ENCODE measurements around the gene PDE8A.
"Not testable (repeated sequence)": the region's sequence is repeated elsewhere in the genome, so short reads cannot be mapped to it uniquely, and the experiment has no call there.

PDE8A gene

DNA sequence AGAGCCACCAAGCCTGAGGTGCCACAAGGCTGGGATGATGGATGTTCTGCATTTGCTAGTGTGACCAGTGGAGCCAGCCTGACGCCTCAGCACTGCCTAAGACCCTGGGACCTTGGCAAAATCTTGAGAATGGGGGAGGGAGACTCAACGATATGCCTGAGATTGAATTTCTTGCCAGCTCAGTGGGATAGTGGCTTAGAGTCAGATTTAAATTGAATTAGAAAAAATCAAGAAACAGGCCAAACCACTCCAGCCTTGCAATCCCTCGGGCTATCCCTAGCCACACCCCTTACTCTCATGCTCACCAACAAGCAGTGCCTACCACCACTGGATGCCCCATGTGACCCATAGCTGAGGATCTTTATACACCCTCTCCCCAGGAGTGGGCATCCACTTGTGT is 18.7 kb upstream of the PDE8A start:
- DNase-seq, result no peak

DNA sequence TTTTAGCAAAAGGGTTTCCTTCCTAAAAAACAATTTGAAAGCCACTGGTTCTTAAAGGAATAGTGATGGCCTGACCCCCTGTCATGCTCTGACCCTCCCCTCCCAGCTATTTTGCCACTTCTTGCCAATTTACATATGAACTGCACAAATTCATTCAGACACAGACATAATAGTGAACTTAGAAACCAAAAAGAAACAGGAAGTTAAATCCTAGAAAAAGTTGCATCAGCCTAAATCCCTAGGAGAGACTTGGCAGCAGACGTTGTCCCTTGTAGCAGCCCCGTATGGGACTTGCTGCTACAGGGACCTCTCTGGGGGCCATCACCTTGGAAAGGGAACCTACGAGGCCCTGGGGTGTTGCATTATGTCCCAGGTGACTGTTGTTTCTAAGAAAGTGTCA is 14.3 kb upstream of the PDE8A start:
- DNase-seq, result no peak

DNA sequence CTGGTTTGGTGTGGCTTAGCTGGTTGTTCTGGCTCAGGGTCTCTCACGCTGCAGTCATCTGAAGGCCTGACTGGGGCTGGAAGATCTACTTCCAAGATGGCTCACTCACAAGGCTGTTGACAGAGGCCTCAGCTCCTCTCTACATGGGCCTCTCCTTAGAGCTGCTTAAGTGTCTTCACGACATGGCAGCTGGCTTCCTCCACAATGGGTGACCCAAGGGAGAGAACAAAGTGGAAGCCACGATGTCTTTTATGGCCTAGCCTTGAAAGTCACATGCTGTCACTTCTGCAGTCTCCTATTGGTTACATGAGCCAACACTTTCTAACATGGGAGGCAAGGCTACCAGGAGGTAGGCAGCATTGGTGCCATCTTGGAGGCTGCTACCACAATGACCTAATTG is 13.4 kb upstream of the PDE8A start:
- no peak for DNase-seq

DNA sequence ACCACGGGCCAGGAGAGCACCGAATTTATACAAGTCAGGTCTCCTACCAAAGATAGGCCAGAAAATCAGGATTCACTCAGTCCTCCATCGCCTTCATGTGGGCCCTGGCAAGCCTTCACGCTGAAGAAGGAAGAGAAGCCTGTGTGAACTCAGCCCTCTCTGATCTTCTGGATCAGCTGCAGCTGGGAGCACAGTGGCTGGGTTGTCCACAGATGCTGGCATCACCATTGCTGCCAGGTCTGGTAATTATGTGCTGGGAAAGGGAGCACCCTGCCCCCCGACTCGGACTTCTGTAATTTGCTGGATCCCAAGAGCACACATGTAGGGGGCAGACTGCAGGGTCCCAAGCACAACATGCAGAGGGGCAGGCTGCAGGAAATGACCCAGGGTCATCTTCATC is 12.4 kb upstream of the PDE8A start:
- DNase-seq, result no peak

DNA sequence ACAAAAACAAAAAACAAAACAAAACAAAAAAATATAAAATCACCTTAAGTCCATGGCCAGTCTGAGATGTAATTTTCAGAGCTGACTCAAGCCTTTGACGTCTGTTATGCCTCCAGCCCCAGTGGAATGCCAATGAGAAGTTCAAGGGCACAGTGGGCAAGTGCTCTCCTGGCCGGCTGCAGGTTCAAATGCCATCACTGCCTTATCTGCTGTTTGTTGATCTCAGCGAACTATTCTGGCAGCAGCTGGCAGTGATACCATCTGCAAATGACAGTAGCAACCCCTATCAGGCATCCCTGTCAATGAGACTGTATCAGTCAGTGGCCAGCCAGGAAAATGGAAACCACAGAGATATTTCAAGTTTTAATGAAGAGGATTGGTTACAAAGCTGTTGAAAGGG is 10.8 kb upstream of the PDE8A start:
- no peak for DNase-seq

DNA sequence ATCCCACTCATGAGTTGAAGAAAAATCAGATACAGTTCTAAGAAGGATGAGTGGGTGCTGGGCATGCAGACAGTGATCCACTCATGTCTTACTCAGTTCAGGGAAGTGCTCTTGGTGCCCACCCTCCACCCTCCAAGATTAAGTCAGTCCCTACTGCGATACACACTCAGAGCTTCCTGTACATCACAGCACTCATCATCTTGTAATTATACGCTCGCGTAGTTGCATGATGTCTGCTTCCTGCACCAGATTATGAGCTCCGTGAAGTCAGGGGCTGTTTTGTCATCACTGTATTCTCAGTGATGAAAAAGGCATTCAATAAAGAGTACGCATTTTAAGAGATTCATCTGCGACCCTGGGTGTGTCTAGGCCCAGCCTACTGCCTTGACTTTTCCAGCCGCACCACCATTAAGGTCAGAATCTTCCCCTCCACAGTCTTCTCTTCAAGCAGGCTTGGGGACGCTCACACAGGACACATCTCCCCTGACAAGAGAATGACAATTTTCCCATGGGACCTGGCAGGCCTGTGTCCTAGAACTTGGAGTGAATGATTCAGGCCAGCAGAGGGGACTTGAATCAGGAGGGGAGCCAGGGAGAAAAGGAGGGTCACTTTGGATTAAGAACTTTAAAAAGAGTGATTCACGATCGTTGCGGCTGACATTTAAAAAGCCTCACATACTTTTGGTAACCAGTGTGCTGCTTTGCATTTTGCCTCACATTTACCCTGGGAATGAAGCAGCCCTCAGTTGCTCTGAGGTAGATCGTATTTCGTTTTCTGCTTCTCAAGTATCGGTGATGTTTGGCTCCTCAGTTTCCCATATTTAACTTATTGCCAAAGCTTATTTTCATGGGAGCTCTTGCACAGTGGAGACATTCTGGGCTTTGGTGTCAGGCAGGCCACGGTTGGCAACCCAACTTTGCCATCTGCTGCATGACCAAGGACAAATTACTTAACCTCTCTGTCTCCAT is 7.9 kb upstream of the PDE8A start:
- no peak for DNase-seq

DNA sequence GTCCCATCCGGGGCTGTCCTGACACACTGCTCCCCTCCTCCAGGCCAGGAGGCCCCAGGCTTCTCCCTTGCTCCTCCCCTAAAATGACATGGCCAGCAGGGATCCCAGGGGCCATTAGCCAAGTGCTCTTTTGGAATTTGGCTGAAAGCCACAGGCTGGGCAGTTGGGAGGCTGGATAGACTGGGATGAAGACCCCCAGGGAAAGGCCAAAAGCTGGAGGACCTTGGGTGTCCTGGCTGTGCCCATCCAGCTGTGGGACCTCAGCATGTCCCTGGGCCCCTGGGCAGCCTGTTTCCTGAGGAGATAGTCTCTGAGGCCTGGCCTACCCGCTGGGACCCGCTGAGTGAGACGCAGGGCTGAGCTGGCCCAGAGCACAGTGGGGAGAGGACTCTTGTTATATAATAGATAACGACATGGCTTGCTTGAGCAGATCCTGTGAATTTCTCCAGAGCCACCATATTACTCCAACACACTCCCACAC is 5.7 kb upstream of the PDE8A start:
- no peak for DNase-seq

DNA sequence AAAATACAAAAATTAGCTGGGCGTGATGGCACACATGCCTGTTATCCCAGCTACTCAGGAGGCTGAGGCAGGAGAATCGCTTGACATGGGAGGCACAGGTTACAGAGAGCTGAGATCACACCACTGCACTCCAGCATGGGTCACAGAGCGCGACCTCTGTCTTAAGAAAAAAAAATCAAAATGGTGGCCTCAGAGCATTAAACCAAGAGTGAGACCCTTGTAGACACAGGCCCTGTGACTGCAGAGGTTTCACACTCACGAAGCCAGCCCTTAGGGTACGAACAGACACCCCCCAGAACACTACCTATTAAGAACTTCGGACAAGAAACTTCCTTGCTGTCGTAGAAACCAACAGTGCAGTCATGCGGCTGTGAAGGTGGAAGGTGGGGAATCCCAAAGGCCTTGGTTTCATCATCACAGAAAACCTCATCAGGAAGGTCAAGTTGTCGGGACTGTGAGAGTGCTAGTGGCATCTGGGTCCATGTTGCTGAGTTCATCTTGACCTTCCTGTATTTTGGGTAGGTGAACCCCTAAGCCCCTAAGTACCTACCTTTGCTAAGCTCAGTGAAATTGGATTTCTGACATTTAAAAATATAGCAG is 4.8 kb upstream of the PDE8A start:
- DNase-seq, result no peak

DNA sequence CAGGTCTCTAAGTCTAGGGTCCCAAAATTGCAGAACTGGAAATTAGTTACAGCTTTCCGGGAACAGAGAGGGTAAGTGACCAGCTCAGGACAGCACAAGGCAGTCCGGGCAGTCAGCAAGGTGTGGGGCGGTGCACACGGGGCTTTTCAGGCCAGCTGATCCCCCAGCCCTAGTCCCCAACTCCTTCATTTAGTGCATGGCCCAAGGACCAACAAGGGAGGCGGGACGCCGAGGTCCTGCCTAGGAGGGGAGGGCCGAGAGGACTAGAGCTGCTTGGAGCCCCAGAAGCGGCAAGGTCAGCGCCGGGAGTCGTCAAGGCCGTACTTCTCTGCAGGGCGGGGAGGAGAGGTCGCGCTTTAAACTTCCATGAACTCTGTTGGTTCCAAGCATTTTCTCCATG is 2.0 kb upstream of the PDE8A start:
- DNase-seq, result no peak

DNA sequence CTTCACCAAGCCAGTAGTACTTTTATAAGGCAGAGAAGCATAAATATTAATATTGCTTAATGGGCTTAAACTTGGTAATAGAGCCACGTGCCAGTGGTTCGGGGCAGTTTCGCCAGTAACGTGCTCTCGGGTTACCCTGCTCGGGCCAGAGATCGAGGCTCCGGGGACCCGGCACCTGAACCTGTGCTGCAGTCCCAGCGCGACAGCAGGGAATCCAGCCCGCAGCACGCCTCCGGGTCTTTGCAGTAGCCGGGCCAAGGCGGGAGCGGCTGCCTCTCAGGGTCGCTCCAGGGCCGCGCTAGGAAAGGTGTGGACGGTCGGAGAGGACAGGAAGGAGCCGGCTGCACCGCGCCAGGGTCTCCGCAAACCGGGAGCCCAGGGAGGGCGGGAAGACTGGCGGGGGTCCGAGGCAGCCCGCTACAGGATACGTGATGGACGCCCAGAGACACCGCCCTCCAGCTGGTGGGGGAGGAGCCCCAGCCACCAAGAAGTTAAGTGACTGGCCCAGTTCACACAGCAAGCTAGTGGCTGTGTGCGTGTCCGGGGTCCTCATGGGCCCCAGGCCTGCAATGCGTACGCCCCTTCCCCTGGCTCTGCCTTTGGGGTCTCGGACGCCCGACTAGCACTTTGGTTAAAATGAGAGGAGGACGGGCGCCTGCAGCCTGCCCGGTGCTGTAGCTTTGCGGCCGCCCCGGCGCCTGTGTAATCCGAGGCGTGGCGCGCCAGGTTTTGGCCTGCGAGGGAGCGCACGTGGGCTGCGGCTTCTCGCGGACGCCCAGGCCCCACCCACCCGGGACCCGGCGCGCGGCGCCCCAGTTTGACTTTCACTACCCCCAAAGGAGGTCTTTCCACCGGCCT is 1.2 kb upstream of the PDE8A start:
- DNase-seq, result peak; percentile 93

DNA sequence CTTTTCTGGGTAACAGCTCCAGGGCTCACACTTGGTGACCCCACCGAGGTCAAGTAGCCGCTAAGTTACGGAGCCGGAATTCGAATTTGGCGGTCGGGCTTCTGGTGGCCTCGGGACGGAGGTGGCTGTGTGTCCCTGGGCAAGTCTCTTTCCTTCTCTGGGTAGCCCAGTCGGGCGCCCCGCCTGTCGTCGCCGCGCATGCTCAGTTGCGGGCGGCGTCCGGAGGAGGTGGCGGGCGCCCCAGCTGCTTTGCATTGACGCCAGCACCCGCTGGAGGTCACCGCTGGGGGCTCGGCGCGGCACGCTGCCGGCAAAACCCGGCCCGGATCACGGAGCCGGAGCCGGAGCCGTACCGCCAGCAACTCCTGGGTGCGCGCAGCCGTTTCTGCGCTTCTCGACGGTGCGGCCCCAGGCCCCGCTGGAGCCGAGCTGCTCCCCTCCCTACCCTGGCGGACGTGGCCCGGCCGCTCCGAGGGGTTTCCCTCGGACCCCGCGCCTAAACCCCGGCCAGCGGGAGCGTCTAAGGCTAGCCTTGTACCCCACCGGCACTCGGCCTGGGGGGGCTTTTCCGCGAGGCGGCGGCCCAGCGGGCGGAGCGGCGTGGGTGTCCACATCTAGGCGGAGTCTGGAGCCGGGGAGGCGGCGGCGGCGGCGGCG is 474 bp upstream of the PDE8A start:
- DNase-seq, result peak; percentile 96 to 98

DNA sequence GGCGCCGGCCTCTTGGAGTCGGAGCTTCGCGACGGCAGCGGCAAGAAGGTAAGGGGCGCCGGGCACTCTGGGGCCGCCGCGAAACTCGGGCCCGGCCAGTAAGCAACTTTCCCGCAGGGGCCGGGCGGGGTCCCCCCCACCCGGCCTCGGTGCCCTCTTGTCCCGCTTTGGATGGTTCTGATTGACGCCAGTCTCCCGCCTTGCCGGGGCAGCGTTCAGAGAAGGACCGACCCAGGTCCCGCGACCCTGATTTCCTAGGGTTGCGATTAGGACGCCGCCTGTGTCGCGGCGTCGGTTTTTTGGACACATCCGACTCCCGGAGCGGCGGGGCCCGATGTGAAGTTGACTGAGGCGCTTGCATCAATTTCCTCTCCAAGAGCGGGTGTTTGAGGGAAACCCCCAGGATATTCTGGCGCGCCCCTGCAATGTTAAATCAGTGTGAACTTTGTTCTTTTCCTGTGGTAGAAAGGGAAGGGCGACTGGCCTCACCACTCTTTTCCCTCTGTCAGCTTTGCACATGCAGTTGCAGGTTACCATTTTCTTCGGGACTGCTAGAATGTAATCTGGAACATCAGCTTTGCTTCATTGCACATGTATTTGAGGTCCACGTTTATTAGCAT is 755 bp downstream of the PDE8A start:
- peak; percentile 66 to 71 for DNase-seq

DNA sequence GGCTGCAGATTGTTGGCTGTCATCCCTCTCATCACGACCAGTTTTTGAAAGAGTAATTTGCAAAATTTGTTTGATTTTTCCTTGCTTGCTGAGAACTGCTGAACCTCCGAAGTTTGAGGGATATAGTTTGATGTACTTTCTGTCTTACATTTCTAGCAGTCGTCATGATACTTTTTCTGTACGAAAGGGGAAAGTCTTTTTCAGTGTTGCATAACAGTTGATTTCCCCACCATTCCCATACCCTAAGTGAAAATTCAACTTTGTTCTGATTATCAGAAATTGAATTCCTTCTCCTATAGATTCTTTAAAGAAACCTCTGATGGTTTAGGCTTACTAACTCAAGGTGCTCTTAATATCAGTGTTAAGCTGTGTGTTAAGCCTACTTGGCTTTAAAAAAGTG is 1.6 kb downstream of the PDE8A start:
- DNase-seq, result no peak

DNA sequence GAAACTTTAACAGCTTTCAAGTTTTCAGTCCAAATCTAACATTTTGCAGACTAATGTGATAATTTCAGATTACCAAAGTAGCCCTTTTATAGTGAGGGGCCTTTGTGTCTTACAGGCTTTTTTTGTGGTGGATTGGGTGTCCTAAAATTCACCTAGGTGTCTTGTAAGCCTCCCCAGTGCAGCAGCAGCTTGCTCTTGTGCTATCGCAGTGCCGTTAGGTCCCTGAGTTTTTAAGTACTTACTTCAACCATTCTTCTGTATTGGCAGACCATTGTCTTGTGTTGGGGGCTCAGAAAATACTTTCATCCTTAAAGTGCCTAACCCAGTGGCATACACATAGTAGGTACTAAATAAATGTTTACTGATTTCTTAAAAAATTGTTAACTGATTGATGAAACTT is 2.1 kb downstream of the PDE8A start:
- DNase-seq, result no peak

DNA sequence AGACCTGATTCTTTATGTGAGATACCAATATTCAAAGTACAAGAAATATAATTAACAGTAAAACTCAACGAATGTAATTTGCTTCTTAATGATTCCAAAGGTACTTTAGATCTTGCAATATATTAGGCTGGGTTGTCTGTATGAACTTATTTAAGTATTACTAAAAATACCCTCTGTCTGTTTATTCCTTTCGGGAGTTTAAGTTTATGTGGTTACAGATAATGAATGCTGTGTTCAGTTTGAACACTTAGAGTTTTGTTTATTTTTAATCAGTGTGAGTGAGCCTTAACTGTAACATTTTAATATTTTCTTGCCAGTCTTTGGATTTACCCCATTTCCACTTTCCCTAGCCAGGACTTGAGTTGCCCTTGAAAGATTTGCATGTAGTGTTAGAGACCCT is 3.5 kb downstream of the PDE8A start:
- no peak for DNase-seq

DNA sequence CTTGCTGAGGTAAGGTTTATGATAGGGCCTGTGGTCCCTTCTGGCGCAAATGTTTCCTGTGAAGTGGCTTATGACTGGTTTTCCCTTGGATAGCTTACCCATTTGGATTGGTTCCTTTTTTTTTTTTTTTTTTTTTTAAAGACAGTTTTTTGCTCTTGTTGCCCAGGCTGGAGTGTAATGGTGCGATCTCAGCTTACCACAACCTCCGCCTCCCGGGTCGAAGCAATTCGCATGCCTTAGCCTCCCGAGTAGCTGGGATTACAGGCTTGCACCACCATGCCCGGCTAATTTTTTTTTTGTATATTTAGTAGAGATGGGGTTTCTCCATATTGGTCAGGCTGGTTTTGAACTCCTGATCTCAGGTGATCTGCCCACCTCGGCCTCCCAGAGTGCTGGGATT is 5.7 kb downstream of the PDE8A start:
- DNase-seq, result not testable (repeated sequence)

DNA sequence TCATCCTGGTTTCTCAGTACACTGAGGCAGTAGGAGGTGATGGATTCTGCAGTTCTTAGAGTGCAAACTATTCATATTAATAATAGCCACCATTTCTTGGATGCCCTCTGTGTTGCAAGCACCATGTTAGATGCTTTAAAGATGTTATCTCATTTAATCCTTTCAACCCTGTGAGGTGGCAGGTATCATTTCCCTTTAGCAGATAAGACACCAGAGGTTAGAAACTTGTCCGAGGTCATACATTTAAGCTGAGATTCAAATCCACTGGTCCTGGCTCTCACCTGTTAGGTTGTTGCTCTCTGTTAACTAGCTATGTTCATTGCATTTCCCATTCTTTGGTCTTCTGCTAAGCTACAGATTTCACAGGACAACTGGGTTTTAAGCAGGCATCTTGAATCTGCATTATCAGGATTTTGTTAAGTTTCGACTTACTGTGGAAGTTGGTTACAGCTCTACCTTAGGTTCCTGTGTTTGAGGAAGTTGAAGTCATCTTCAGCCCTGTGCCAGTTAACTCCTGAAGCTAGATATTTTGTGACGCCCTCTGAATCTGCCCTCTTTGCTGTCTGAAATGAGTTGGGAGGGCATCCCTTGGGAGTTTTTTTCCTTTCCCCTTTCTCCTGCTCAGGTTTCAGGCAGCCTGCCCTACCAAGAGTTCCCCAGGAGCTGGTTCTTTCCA is 6.4 kb downstream of the PDE8A start:
- DNase-seq, result no peak

DNA sequence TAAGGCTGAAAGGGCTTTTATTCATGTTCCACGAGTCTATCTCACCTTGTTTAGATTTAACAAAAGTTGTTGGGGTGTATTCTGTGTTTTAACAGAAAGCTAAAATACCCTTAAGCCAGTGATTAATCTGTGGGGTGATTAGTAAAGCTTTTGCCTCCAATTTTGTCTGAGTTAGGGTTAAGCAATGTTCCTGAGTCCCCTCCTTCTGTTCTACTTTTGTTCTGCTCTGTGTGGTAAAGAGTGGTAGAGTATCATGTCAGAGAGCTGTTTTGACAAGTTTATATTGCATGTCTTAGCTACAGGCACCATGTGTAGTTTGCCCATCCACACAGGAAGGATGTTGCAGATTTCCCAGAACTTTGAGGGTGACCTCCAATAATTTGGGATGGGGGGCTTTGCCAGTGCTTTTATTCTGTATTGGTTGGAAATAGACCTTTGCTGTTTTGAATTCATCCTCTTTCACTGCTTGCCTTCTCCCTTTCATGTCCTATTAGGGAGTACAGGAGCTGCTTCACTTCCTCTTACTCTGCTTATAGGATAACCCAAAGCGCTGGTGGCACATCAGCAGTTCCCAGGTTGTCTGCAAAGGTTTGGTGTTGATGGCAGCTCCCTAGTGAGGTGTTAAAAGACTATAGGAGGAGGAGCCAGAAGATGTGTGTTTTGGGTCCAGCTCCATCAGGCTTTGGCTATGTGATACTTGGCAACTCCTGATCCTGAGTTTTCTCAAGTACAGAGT is 7.4 kb downstream of the PDE8A start:
- no peak for DNase-seq

DNA sequence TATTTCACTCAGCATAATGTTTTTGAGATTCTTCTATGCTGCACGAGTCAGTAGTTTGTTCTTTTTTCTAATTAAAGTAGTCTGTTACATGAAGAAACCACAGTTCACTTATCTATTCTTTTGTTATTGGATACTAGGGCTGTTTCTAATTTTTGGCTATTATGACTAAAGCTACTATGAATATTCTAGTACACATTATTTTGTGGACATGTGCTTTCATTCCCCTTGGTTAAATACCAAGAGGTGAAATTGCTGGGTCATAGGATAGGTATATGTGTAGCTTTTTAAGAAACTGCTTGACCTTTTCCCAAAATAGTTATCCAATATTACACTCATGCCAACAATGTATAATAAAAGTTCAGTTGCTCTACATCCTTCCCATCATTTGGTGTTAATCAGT is 8.9 kb downstream of the PDE8A start:
- no peak for DNase-seq

DNA sequence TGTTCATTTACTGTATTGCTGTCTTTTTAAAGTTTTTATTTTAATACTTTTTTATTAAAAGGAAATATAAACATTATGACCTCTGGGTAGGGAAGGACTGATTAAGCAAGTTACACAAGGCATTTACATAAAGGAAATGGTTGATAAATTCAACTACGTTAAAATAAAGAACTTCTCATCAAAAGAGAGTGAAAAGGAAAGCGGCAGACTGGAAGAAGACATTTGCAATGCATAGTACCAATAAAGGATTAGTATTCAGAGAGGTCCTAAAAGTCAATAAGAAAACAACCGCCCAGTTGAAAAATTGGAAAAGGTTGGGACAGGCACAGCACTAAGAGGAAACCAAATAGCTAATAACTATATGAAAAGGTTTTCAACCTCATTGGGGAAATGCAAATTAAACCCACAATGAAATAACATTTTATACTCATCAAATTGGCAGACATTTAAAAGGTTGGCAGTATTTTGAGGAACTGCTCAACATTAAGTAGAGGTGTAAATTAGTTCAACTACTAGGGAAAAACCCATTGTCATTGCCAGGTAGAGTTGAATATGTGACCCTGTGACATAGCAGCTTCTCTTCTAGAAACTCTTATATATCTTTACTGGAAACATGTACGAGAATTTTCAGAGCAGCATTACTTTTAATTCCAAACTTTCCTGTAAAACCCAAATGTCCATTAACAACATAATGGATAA is 9.5 kb downstream of the PDE8A start:
- no peak for DNase-seq
